Tibial nerve (tissue), 4 donors: ENCODE measurements around the gene SLC25A13. TPM values are rescaled to one million over a fixed set of nuclear protein-coding genes. Genes with fewer than 3 reads are reported as not detected.
A peak's percentile ranks its signal among the peaks of the same experiment; 100 is the strongest.

Experiments used
- DNase-seq, 2 donors: peaks; one replicate each; pipeline ENCODE4 v3.0.0-alpha.2; 2019; ENCODE audit warnings: low spot score in 2 of 2
- H3K27ac ChIP-seq, 4 donors: fragments of 200-600 bp; sonication (generic) in 3 of 4; one replicate each; pipeline ENCODE4 v1.5.1; 2017 to 2019; ENCODE audit warnings: mild to moderate bottlenecking in 1 of 4
- H3K27me3 ChIP-seq, 2 donors: fragments of 200-600 bp; sonication (generic) in 1 of 2; one replicate each; pipeline versions ENCODE4 v1.5.1 to v1.6.0; 2017 to 2019
- H3K36me3 ChIP-seq, 3 donors: fragments of 200-600 bp; sonication (generic); one replicate each; pipeline ENCODE4 v1.5.1; 2018 to 2019
- H3K4me1 ChIP-seq, 4 donors: fragments of 200-600 bp; sonication (generic) in 3 of 4; one replicate each; pipeline ENCODE4 v1.5.1; 2017 to 2019
- H3K4me3 ChIP-seq, 4 donors: fragments of 200-600 bp; sonication (generic) in 3 of 4; one replicate each; pipeline ENCODE4 v1.5.1; 2017 to 2019; ENCODE audit warnings: mild to moderate bottlenecking in 1 of 4, moderate library complexity in 1 of 4
- H3K9me3 ChIP-seq, 4 donors: fragments of 200-600 bp; sonication (generic) in 3 of 4; one replicate each; pipeline ENCODE4 v1.5.1; 2017 to 2019
- CTCF ChIP-seq, 5 experiments: fragments of 200-600 bp in 3 of 5; fragments of 450-650 bp in 2 of 5; sonication (generic) in 3 of 5; IDR thresholded peaks; one replicate each; pipeline ENCODE4 v1.5.1; 2016 to 2019; ENCODE audit warnings: antibody characterized with exemption in 5 of 5, mild to moderate bottlenecking in 3 of 5, moderate library complexity in 2 of 5
- EP300 ChIP-seq, 2 donors: sonication (generic); formaldehyde crosslinking; IDR thresholded peaks; one replicate each; pipeline ENCODE4 v1.6.1; 2017; ENCODE audit warnings: antibody characterized with exemption in 2 of 2, mild to moderate bottlenecking in 1 of 2
- POLR2A ChIP-seq, 2 donors: fragments of 450-650 bp; IDR thresholded peaks; one replicate each; pipeline ENCODE4 v1.6.1; 2017; ENCODE audit warnings: antibody characterized with exemption in 2 of 2, mild to moderate bottlenecking in 2 of 2, moderate library complexity in 2 of 2
- WGBS, 2 donors: methylation state at CpG; one replicate each; pipeline ENCODE4 v1.1.5; 2018; 5-methylcytosine and 5-hydroxymethylcytosine counted together
- total RNA-seq, 4 donors: library from RNA; depleted of rRNA; stranded (reverse); fragments of >200 nt; gene quantifications; one replicate each; pipeline ENCODE4 v1.1.0, GENCODE V29; 2016

The SLC25A13 gene
- total RNA-seq, 4 donors from 2014 or later = 22.2 to 42.2 (median 29.6) TPM

- Histone ChIP-seq H3K36me3 (no peaks in the 10 kb centered on the region), H3K9me3 (no peaks in the 10 kb centered on the region), H3K27ac (peak overlapping the region in 2 of 4 donors; percentile 93 to 99), H3K4me3 (no peak overlapping the region), H3K4me1 (peaks cover 0 to 33% (median 22%) of the 10 kb centered on the region in 4 donors), H3K27me3 (no peaks in the 10 kb centered on the region)
- no peak for DNase-seq
- no peak for TF ChIP-seq EP300 (IDR thresholded peaks at IDR 0.05)
- no peak for TF ChIP-seq CTCF (IDR thresholded peaks at IDR 0.05)
- no peak for TF ChIP-seq POLR2A (IDR thresholded peaks at IDR 0.05)
- WGBS, 2 donors = 92 to 95% methylated on average over 7 of the region's 7 CpGs
Measured at GRCh38 chr7:96322847-96323461, 1.1 kb upstream of the SLC25A13 start.

GRCh38 chr7:96322373-96322695 lies 436 bp upstream of the SLC25A13 start:
- 34 to 35% methylated on average over 9 of the region's 9 CpGs for WGBS, 2 donors
- Histone ChIP-seq H3K27ac (peak overlapping the region; percentile 87 to 99 (median 94)), H3K9me3 (no peaks in the 10 kb centered on the region), H3K4me1 (peaks cover 0 to 35% (median 22%) of the 10 kb centered on the region in 4 donors), H3K36me3 (no peaks in the 10 kb centered on the region), H3K4me3 (peak overlapping the region; percentile 73 to 95 (median 79)), H3K27me3 (no peaks in the 10 kb centered on the region)
- TF ChIP-seq CTCF (IDR thresholded peaks at IDR 0.05) (no peak), EP300 (IDR thresholded peaks at IDR 0.05) (no peak)
- no peak for DNase-seq

GRCh38 chr7:96321031-96321657 lies 754 bp downstream of the SLC25A13 start:
- 1% methylated on average over 13 to 22 of the region's 22 CpGs for WGBS, 2 donors

GRCh38 chr7:96320442-96320841 lies 1.5 kb downstream of the SLC25A13 start:
- Histone ChIP-seq H3K9me3 (no peaks in the 10 kb centered on the region), H3K27ac (peak overlapping the region; percentile 87 to 99 (median 94)), H3K27me3 (no peaks in the 10 kb centered on the region), H3K4me3 (peak overlapping the region in 2 of 4 donors; percentile 83 to 95), H3K36me3 (no peaks in the 10 kb centered on the region), H3K4me1 (peaks cover 0 to 47% (median 22%) of the 10 kb centered on the region in 4 donors)
- WGBS, 2 donors = 21 to 27% methylated on average over 2 of the region's 2 CpGs
- TF ChIP-seq CTCF (IDR thresholded peaks at IDR 0.05) (no peak), POLR2A (IDR thresholded peaks at IDR 0.05) (no peak), EP300 (IDR thresholded peaks at IDR 0.05) (no peak)
- DNase-seq = no peak

More at GRCh38 chr7:96321031-96321657, 754 bp downstream of the SLC25A13 start:
- TF ChIP-seq EP300 (IDR thresholded peaks at IDR 0.05) = peak; percentile 15 to 72
- TF ChIP-seq POLR2A (IDR thresholded peaks at IDR 0.05) = peak in 1 of 2 donors; percentile 3
- TF ChIP-seq CTCF (IDR thresholded peaks at IDR 0.05) = no peak
- Histone ChIP-seq H3K9me3 (no peaks in the 10 kb centered on the region), H3K36me3 (no peaks in the 10 kb centered on the region), H3K4me1 (peaks cover 0 to 42% (median 22%) of the 10 kb centered on the region in 4 donors), H3K4me3 (peak overlapping the region; percentile 73 to 95 (median 79)), H3K27ac (peak overlapping the region; percentile 87 to 99 (median 94)), H3K27me3 (no peaks in the 10 kb centered on the region)
- peak; percentile 76 to 84 for DNase-seq

- Histone ChIP-seq H3K4me3 (no peak overlapping the region), H3K27ac (peak overlapping the region in 2 of 4 donors; percentile 18 to 29), H3K9me3 (no peaks in the 10 kb centered on the region), H3K36me3 (no peaks in the 10 kb centered on the region), H3K27me3 (no peaks in the 10 kb centered on the region), H3K4me1 (peaks cover 0 to 57% (median 25%) of the 10 kb centered on the region in 4 donors)
- TF ChIP-seq CTCF (IDR thresholded peaks at IDR 0.05) (no peak), POLR2A (IDR thresholded peaks at IDR 0.05) (no peak), EP300 (IDR thresholded peaks at IDR 0.05) (peak in 1 of 2 donors; percentile 16)
- DNase-seq = no peak
Measured at GRCh38 chr7:96319439-96319838, 2.5 kb downstream of the SLC25A13 start.
